Type B pancreatic cell (in vitro differentiated cells): ENCODE measurements around the gene CCDC150. TPM values are rescaled to one million over a fixed set of nuclear protein-coding genes. Genes with fewer than 3 reads are reported as not detected.
"Not testable (repeated sequence)": the region's sequence is repeated elsewhere in the genome, so short reads cannot be mapped to it uniquely, and the experiment has no call there.

ENCODE experiments used
- DNase-seq: peaks from one replicate; pipeline ENCODE4 v3.0.0; 2021; ENCODE audit warnings: mixed read lengths; ENCODE audit not compliant: unreplicated experiment; ENCODE audit errors: extremely low spot score
- H3K27ac Mint-ChIP-seq: 2 replicates; pipeline ENCODE4 v1.8.0; 2021; ENCODE audit warnings: mild to moderate bottlenecking, mixed read lengths
- H3K27me3 Mint-ChIP-seq: 2 replicates; pipeline ENCODE4 v1.8.0; 2021; ENCODE audit warnings: mixed read lengths
- H3K36me3 Mint-ChIP-seq: 2 replicates; pipeline ENCODE4 v1.8.0; 2021; ENCODE audit warnings: mixed read lengths
- H3K4me1 Mint-ChIP-seq: one replicate; pipeline ENCODE4 v1.8.0; 2021; ENCODE audit warnings: mixed read lengths; ENCODE audit not compliant: unreplicated experiment
- H3K4me3 Mint-ChIP-seq: 2 replicates; pipeline ENCODE4 v1.8.0; 2021; ENCODE audit warnings: mild to moderate bottlenecking, mixed read lengths
- H3K9me3 Mint-ChIP-seq: 2 replicates; pipeline ENCODE4 v1.8.0; 2021; ENCODE audit warnings: mixed read lengths
- CTCF ChIP-seq: fragments of 200-600 bp; sonication (generic); conservative IDR thresholded peaks from 2 replicates; pipeline ENCODE4 v1.5.0; 2021; ENCODE audit warnings: antibody characterized with exemption, mild to moderate bottlenecking
- total RNA-seq: library from RNA; stranded (reverse); gene quantifications from 2 replicates; pipeline ENCODE4 v1.2.1, GENCODE V29; 2021; ENCODE audit warnings: low replicate concordance

The CCDC150 gene
- total RNA-seq, 1 donor from 2014 or later, result 32.5 TPM

GRCh38 chr2:196696423-196697079 is 57.0 kb downstream of the CCDC150 start:
- no peak overlapping the region for H3K4me3 Mint-ChIP-seq
- peaks cover 6% of the 10 kb centered on the region for H3K4me1 Mint-ChIP-seq
- no peak overlapping the region for H3K27ac Mint-ChIP-seq
- no peak for TF ChIP-seq CTCF
- H3K9me3 Mint-ChIP-seq, result peaks cover 5% of the 10 kb centered on the region
- H3K36me3 Mint-ChIP-seq, result peaks cover 5% of the 10 kb centered on the region
- no peak for DNase-seq
- no peaks in the 10 kb centered on the region for H3K27me3 Mint-ChIP-seq

- no peaks in the 10 kb centered on the region for H3K9me3 Mint-ChIP-seq
- H3K27me3 Mint-ChIP-seq, result no peaks in the 10 kb centered on the region
- DNase-seq, result no peak
- peaks cover 6% of the 10 kb centered on the region for H3K4me1 Mint-ChIP-seq
- H3K4me3 Mint-ChIP-seq, result no peak overlapping the region
- no peaks in the 10 kb centered on the region for H3K36me3 Mint-ChIP-seq
- no peak overlapping the region for H3K27ac Mint-ChIP-seq
- TF ChIP-seq CTCF, result no peak
Observed at GRCh38 chr2:196697825-196698224, 58.3 kb downstream of the CCDC150 start.

- peaks cover 3% of the 10 kb centered on the region for H3K9me3 Mint-ChIP-seq
- no peak overlapping the region for H3K27ac Mint-ChIP-seq
- H3K4me1 Mint-ChIP-seq, result no peaks in the 10 kb centered on the region
- no peak for TF ChIP-seq CTCF
- H3K27me3 Mint-ChIP-seq, result no peaks in the 10 kb centered on the region
- DNase-seq, result no peak
- peaks cover 10% of the 10 kb centered on the region for H3K36me3 Mint-ChIP-seq
- H3K4me3 Mint-ChIP-seq, result no peak overlapping the region
Observed at GRCh38 chr2:196702641-196703040, 63.1 kb downstream of the CCDC150 start.

GRCh38 chr2:196703695-196704094 is 64.2 kb downstream of the CCDC150 start:
- no peaks in the 10 kb centered on the region for H3K4me1 Mint-ChIP-seq
- H3K36me3 Mint-ChIP-seq, result peaks cover 20% of the 10 kb centered on the region
- peaks cover 6% of the 10 kb centered on the region for H3K9me3 Mint-ChIP-seq
- no peak overlapping the region for H3K4me3 Mint-ChIP-seq
- TF ChIP-seq CTCF, result no peak
- DNase-seq, result no peak
- no peaks in the 10 kb centered on the region for H3K27me3 Mint-ChIP-seq
- no peak overlapping the region for H3K27ac Mint-ChIP-seq

- not testable (repeated sequence) for H3K4me3 Mint-ChIP-seq, H3K27ac Mint-ChIP-seq, H3K4me1 Mint-ChIP-seq, H3K27me3 Mint-ChIP-seq, DNase-seq
- Mint-ChIP-seq H3K36me3 (peaks cover 21% of the 10 kb centered on the region), H3K9me3 (peaks cover 12% of the 10 kb centered on the region)
Observed at GRCh38 chr2:196710056-196710455, 70.5 kb downstream of the CCDC150 start.

GRCh38 chr2:196711625-196712024 is 72.1 kb downstream of the CCDC150 start:
- no peaks in the 10 kb centered on the region for H3K4me1 Mint-ChIP-seq
- TF ChIP-seq CTCF, result no peak
- no peak for DNase-seq
- no peaks in the 10 kb centered on the region for H3K27me3 Mint-ChIP-seq
- no peak overlapping the region for H3K4me3 Mint-ChIP-seq
- peaks cover 17% of the 10 kb centered on the region for H3K36me3 Mint-ChIP-seq
- H3K9me3 Mint-ChIP-seq, result peaks cover 12% of the 10 kb centered on the region
- H3K27ac Mint-ChIP-seq, result no peak overlapping the region
